ENCODE data around the gene BBOX1.
"Not testable (repeated sequence)": the region's sequence is repeated elsewhere in the genome, so short reads cannot be mapped to it uniquely, and the experiment has no call there.

BBOX1 gene

GRCh38 chr11:27130806-27131205 is 90.2 kb downstream of the BBOX1 start:
- no peak for DNase-seq (ENCODE audit: low read depth)

- not testable (repeated sequence) for DNase-seq (ENCODE audit: low read depth)
These were observed 95.3 kb downstream of the BBOX1 start for GRCh38 chr11:27135924-27136329.

- no peak for DNase-seq (ENCODE audit: low read depth)
These were observed 98.1 kb downstream of the BBOX1 start for GRCh38 chr11:27138716-27139115.

- no peak for DNase-seq (ENCODE audit: low read depth)
These were observed 99.2 kb downstream of the BBOX1 start for GRCh38 chr11:27139742-27140367.

GRCh38 chr11:27141576-27141975 is 101.0 kb downstream of the BBOX1 start:
- no peak for DNase-seq (ENCODE audit: low read depth)

- no peak for DNase-seq (ENCODE audit: low read depth)
These were observed 107.3 kb downstream of the BBOX1 start for GRCh38 chr11:27147916-27148315.

GRCh38 chr11:27148506-27148905 is 107.9 kb downstream of the BBOX1 start:
- no peak for DNase-seq (ENCODE audit: low read depth)

- no peak for DNase-seq (ENCODE audit: low read depth)
These were observed 109.5 kb downstream of the BBOX1 start for GRCh38 chr11:27150098-27150497.

GRCh38 chr11:27153136-27153535 is 112.5 kb downstream of the BBOX1 start:
- no peak for DNase-seq (ENCODE audit: low read depth)

GRCh38 chr11:27158456-27159334 is 118.1 kb downstream of the BBOX1 start:
- DNase-seq (ENCODE audit: low read depth), result no peak

GRCh38 chr11:27159335-27159679 is 118.7 kb downstream of the BBOX1 start:
- no peak for DNase-seq (ENCODE audit: low read depth)

GRCh38 chr11:27161071-27161470 is 120.5 kb downstream of the BBOX1 start:
- DNase-seq (ENCODE audit: low read depth), result no peak

- no peak for DNase-seq (ENCODE audit: low read depth)
These were observed 121.6 kb downstream of the BBOX1 start for GRCh38 chr11:27162237-27162636.

GRCh38 chr11:27166130-27166529 is 125.5 kb downstream of the BBOX1 start:
- DNase-seq (ENCODE audit: low read depth), result no peak

- DNase-seq (ENCODE audit: low read depth), result no peak
These were observed 130.9 kb downstream of the BBOX1 start for GRCh38 chr11:27171376-27171958.

- no peak for DNase-seq (ENCODE audit: low read depth)
These were observed 132.9 kb downstream of the BBOX1 start for GRCh38 chr11:27173545-27173944.

GRCh38 chr11:27174021-27174420 is 133.4 kb downstream of the BBOX1 start:
- DNase-seq (ENCODE audit: low read depth), result no peak

- no peak for DNase-seq (ENCODE audit: low read depth)
These were observed 134.1 kb downstream of the BBOX1 start for GRCh38 chr11:27174672-27175210.

- not testable (repeated sequence) for DNase-seq (ENCODE audit: low read depth)
These were observed 134.9 kb downstream of the BBOX1 start for GRCh38 chr11:27175562-27175961.
